ENCODE data around the gene SLC16A8. TPM values are rescaled to one million over a fixed set of nuclear protein-coding genes. Genes with fewer than 3 reads are reported as not detected.

SLC16A8 gene
- total RNA-seq, 1 donor from 2014 or later = not detected

DNA sequence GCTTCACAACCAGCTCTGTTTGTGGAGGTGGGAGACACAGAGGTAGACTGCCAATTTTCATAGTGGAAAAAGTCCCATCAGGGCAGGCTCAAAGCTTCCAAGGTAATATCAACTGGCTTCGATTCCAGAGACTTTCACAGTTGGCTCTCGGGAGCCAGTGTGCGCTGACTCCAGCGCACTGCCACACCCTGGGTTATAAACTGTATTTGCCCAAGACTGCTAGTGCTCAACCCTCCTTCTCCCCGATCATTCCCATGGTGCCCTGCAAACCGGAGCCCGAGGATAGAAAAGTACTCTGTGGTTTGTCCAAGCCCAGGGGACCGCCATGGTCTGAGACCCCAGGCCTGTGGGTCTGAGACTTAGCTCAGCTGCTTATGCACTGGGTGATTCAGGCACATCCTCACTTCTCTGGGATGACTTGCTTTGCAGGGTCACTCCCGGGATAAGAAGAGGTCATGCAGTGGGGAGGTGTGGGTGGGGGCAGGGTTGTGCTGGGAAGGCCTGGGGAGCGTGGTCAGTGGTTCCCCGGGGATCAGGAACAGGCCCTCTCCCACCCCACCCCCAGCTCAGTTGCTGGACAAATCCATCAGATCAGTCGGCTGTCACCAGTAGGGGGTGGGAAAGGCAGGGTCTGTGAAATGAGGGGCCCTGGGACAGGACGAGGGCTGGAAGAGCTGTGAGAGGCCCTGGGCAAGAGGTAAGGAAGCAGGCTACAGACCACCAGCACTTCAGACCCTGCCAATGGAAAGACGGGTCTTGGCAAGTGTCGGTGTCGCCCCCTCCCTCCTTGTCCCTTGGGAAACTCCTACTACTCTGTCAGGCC, 53.5 kb downstream of the SLC16A8 start:
- no peak for TF ChIP-seq CTCF (IDR thresholded peaks at IDR 0.05; ENCODE audit: partially characterized antibody, unreplicated experiment)
- no peak overlapping the region for H3K4me3 Mint-ChIP-seq (ENCODE audit: unreplicated experiment)
- peaks cover 3% of the 10 kb centered on the region for H3K9me3 Mint-ChIP-seq (ENCODE audit: unreplicated experiment)
- H3K36me3 Mint-ChIP-seq (ENCODE audit: unreplicated experiment) = no peaks in the 10 kb centered on the region
- H3K27ac Mint-ChIP-seq (ENCODE audit: unreplicated experiment) = no peak overlapping the region
- no peak for DNase-seq
- peaks cover 7% of the 10 kb centered on the region for H3K27me3 Mint-ChIP-seq (ENCODE audit: unreplicated experiment)
- peaks cover 8% of the 10 kb centered on the region for H3K4me1 Mint-ChIP-seq (ENCODE audit: low read depth, unreplicated experiment)

DNA sequence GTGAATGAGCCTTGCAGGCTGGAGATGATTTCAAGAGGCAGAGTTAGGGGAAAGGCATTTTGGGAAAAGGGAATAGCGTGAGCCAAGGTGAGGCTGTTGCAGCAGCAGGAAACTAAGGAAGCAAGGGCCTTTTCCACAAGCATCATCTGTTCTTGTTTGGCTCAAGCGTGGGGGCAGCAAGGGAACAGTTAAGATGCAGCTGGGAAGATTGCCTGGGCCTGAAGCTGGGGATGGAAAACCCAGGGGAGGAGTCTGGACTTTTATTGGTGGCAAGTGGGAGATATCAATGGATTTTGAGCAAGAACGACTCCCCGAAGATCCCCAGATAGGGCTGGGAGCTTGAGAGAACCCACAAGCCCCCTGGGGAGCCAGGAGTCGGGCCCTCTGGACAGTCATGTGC, 54.1 kb downstream of the SLC16A8 start:
- Mint-ChIP-seq H3K4me3 (ENCODE audit: unreplicated experiment) (no peak overlapping the region), H3K9me3 (ENCODE audit: unreplicated experiment) (peaks cover 3% of the 10 kb centered on the region), H3K27ac (ENCODE audit: unreplicated experiment) (no peak overlapping the region), H3K4me1 (ENCODE audit: low read depth, unreplicated experiment) (peaks cover 12% of the 10 kb centered on the region), H3K27me3 (ENCODE audit: unreplicated experiment) (peaks cover 9% of the 10 kb centered on the region), H3K36me3 (ENCODE audit: unreplicated experiment) (no peaks in the 10 kb centered on the region)
- no peak for DNase-seq
- no peak for TF ChIP-seq CTCF (IDR thresholded peaks at IDR 0.05; ENCODE audit: partially characterized antibody, unreplicated experiment)

DNA sequence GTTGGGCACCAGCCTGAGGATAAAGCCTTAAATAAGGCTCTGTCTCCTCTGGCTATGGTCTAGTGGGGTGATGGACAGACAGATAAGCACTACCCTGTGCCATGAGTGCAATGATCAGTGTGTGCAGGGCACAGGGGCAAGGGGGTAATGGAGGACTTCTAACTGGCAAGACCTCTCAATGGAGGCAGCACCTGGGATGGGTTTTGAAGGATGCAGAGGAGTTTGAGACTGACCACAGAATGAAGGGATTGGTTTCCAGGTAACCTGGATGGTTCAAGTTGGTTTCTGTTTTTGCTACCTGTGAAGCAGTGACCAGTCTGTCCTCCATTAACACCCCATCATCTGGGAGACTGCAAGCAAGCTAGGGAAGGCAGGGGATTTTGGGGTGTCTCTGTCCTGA, 54.6 kb downstream of the SLC16A8 start:
- H3K9me3 Mint-ChIP-seq (ENCODE audit: unreplicated experiment) = peaks cover 1% of the 10 kb centered on the region
- DNase-seq = no peak
- peaks cover 9% of the 10 kb centered on the region for H3K27me3 Mint-ChIP-seq (ENCODE audit: unreplicated experiment)
- no peak for TF ChIP-seq CTCF (IDR thresholded peaks at IDR 0.05; ENCODE audit: partially characterized antibody, unreplicated experiment)
- H3K27ac Mint-ChIP-seq (ENCODE audit: unreplicated experiment) = no peak overlapping the region
- no peaks in the 10 kb centered on the region for H3K36me3 Mint-ChIP-seq (ENCODE audit: unreplicated experiment)
- peaks cover 14% of the 10 kb centered on the region for H3K4me1 Mint-ChIP-seq (ENCODE audit: low read depth, unreplicated experiment)
- H3K4me3 Mint-ChIP-seq (ENCODE audit: unreplicated experiment) = no peak overlapping the region

- H3K4me3 Mint-ChIP-seq (ENCODE audit: unreplicated experiment) = no peak overlapping the region
- H3K9me3 Mint-ChIP-seq (ENCODE audit: unreplicated experiment) = peaks cover 1% of the 10 kb centered on the region
- peaks cover 14% of the 10 kb centered on the region for H3K4me1 Mint-ChIP-seq (ENCODE audit: low read depth, unreplicated experiment)
- H3K36me3 Mint-ChIP-seq (ENCODE audit: unreplicated experiment) = no peaks in the 10 kb centered on the region
- H3K27me3 Mint-ChIP-seq (ENCODE audit: unreplicated experiment) = peaks cover 7% of the 10 kb centered on the region
- H3K27ac Mint-ChIP-seq (ENCODE audit: unreplicated experiment) = no peak overlapping the region
- no peak for TF ChIP-seq CTCF (IDR thresholded peaks at IDR 0.05; ENCODE audit: partially characterized antibody, unreplicated experiment)
- no peak for DNase-seq
Observed at GRCh38 chr22:38028344-38029130, 55.4 kb downstream of the SLC16A8 start.

Other genes with a start within 250 kb of the SLC16A8 start
- gene ANKRD54, start 239.8 kb downstream of the SLC16A8 start, total RNA-seq (ENCODE audit: unreplicated experiment) = 26.7 TPM
- gene EIF3L, start 234.8 kb downstream of the SLC16A8 start, total RNA-seq (ENCODE audit: unreplicated experiment) = 526 TPM
- 133 TPM for gene MICALL1, start 177.9 kb downstream of the SLC16A8 start, total RNA-seq (ENCODE audit: unreplicated experiment)
- gene C22orf23, start 130.6 kb downstream of the SLC16A8 start, total RNA-seq (ENCODE audit: unreplicated experiment) = 0.64 TPM
- 68.3 TPM for gene POLR2F, start 130.5 kb downstream of the SLC16A8 start, total RNA-seq (ENCODE audit: unreplicated experiment)
- gene SOX10, start 99.6 kb downstream of the SLC16A8 start, total RNA-seq (ENCODE audit: unreplicated experiment) = not detected
- 44.8 TPM for gene PICK1, start 26.8 kb downstream of the SLC16A8 start, total RNA-seq (ENCODE audit: unreplicated experiment)
- 28.6 TPM for gene BAIAP2L2, start 26.5 kb upstream of the SLC16A8 start, total RNA-seq (ENCODE audit: unreplicated experiment)
- 42.2 TPM for gene PLA2G6, start 97.6 kb upstream of the SLC16A8 start, total RNA-seq (ENCODE audit: unreplicated experiment)
- gene MAFF, start 117.8 kb upstream of the SLC16A8 start, total RNA-seq (ENCODE audit: unreplicated experiment) = 1.8 TPM
- gene TMEM184B, start 188.8 kb upstream of the SLC16A8 start, total RNA-seq (ENCODE audit: unreplicated experiment) = 81.0 TPM
- gene CSNK1E, start 233.2 kb upstream of the SLC16A8 start, total RNA-seq (ENCODE audit: unreplicated experiment) = 402 TPM

Data from glutamatergic neuron (in vitro differentiated cells).